Stimulated activated CD4-positive, alpha-beta T cell treated with anti-CD3 and anti-CD28 coated beads, Interleukin-4, amount 100 ng/mL, for 48 hours (primary cell): Measurements from ENCODE around the gene KISS1.

Experiments used
- DNase-seq, 2 donors: peaks; one replicate each; pipeline ENCODE4 v3.0.0-alpha.2; 2020; ENCODE audit warnings: low read depth in 2 of 2

KISS1 gene

GRCh38 chr1:204161609-204162493 lies 34.4 kb downstream of the KISS1 start:
- no peak for DNase-seq

DNA sequence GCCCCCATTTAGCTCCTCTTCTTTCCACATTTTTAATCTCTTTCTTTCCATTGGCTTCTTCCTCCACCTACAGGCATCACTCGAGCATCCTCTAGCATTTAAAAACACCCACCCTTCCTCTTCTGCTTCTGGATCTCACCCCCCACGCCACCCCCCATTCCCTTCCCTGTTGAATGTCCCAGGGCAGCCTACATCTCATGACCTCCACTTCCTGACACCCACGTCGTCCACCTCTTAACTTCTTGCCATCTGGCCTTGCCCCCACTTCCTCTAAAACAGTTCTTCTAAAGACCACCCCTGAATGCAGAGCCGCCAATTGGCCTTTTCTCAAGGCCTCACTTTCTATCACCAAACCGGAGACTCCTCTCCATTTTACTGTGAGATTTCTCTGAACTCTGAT lies 38.3 kb downstream of the KISS1 start:
- no peak for DNase-seq

GRCh38 chr1:204155881-204156280 lies 40.4 kb downstream of the KISS1 start:
- no peak for DNase-seq

DNA sequence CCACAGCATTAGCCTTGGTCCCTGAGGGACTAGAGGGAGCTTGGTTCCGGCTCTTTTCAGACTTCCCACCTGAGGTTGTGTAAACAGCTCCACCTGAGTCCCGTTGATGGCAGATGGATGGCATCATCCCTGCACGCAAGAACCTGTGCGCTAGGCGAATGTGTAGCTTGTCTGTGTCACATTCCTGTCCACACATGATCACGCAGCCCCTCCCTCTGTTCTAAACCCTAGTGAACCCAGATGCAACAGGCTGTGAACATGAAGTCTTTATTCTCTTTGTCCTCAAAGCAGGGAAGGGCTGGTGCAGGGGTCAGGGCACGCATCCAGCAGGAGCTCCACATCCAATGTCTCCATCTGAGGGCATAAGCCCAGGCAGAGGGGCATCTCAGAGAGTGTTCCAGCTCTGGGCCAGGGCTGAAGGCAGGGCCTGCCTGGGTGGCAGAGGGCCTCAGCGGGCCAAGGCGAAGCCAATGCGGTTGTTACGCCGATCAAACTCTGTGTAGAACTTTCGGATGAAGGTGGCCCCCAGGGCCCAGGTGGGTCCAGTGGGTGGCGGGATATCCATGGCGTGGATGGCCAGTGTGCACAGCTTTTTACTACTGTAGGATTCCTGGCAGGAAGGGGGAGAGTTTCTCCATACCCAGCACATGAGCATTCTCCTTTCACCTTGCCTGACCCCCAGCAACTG lies 41.6 kb downstream of the KISS1 start:
- DNase-seq, result no peak

- DNase-seq, result no peak
Measured at GRCh38 chr1:204153667-204154066, 42.6 kb downstream of the KISS1 start.

DNA sequence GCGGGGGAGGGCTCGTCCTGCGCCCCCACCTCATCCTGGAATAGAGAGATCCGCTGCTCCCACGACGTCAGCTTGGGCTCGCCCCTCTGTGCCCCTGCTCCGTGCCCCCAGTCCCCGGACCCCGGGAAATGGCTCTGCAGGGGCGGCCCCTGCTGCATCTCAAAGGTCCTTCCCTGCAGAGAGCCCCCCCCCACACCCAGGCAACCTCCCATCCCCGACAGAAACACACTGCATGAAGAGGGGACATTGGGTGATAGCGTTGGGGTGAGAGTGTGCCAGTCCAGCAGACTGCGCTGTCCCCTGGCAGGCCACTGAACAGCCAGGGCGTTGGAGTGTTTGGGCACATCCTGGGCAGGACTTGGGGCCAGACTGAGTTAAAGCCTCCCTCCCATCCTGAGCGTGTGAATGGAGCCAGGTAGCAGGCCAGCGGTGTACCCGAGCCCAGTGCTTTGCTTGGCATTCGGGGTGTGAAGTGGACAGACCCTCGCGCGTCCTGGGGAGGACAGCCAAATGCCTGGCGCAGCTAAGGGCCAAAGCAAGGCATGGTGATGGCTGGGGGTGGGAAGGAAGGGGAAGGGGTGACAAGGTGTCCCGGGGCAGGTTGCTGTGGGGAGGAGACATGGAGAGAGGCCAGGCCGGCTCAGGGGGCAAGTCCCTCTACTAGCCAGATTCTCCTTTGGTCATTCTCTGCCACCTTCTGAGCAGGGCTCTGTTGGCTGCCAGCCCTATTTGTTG lies 43.8 kb downstream of the KISS1 start:
- no peak for DNase-seq

- DNase-seq, result peak in 1 of 2 donors; percentile 28
Measured at GRCh38 chr1:204151552-204152309, 44.6 kb downstream of the KISS1 start, which contains the start of gene ETNK2. ETNK2 (minus strand) TSS chr1:204152044; CDS start chr1:204151852, 192 bp downstream.

- no peak for DNase-seq
Measured at GRCh38 chr1:204150702-204151551, 45.4 kb downstream of the KISS1 start.

DNA sequence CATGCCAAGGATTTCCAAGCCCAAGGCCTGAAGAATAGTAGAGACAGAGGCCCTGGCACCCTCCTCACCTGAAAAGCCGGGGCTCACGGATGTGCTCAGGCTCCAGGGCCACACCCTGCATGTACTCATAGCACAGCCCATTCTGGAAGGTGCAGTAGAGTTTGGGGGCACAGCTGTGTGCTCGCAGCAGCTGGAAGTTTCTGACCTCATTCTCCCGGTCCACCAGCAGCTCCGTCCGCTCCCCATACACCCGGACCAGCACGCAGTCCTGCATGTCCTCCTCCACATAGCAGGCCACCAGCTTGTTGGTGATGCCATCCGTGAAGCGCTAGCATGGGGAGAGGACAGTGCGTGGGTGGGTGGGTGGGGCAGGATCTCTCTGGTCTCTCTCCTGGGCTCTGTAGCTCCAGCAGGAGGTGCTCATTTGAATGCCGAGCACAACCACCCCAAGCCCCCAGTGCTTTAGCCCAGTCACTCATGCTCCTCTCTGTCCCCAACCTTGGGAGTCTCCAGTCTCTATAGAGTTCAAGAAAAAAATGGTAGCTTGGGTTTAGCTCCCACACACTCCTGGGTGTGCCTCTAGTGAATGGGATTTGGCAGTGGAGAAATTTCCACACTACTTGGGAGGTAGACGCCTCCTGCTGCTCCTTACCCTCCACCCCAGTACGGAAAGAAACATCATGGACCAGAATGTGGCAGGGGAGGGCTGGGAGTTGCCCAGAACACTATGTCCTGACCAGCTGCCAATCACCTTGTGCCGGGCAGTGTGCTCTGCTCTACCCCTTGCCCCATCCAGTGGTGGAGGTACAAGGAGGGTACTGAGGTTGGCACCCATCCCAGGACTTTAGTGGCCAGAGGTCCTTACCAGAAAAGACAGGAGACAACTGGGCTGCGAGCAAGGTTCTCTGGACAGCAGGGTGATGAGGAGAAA lies 46.4 kb downstream of the KISS1 start:
- no peak for DNase-seq

GRCh38 chr1:204149107-204149506 lies 47.2 kb downstream of the KISS1 start:
- no peak for DNase-seq

DNA sequence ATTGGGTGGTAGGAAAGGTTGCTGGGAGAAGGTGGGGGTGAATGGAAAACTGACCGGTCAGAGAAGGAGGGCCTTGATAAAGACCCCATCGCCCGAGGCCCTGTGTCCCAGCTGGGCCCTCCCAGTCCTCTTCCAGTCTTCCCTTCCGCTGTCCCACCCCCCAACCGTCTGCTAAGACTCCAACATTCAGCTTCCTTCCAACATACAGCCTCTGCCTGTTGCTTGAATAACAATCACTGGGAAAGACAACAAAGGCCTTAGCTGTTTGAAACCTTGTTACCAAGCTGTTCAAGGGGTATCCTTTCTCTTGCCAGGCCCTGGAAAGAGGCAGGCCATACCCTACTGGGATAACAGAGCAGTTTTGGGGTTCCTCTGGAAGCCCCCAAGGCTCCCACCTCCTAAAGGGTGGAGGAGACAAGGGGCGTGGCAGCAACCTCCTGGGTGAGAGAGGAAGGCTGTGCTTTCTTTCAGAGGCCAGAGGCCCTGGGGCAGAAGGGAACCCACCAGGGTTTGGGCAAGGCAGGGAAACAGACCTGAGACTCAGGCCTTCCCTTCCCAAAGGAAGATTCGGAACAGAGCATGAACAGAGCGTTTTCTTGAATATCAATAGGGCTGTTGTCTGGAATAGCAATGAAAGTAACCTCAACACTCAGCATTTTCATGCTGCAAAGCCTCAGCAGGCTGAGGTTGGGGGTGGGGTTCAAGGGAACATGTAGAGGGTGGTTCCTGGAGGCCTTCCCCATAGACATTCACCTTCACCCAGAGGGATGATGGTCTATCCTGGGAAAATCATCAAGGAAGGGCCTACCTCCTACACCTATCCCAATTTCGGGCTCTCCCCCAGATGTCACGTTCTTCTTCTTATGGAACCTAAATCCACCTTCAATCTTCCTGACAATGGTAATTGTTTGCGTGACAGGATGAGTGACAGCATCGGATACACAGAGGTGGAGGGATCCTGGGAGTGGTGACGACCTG lies 48.6 kb downstream of the KISS1 start:
- no peak for DNase-seq

GRCh38 chr1:204146965-204147364 lies 49.3 kb downstream of the KISS1 start:
- DNase-seq, result no peak

DNA sequence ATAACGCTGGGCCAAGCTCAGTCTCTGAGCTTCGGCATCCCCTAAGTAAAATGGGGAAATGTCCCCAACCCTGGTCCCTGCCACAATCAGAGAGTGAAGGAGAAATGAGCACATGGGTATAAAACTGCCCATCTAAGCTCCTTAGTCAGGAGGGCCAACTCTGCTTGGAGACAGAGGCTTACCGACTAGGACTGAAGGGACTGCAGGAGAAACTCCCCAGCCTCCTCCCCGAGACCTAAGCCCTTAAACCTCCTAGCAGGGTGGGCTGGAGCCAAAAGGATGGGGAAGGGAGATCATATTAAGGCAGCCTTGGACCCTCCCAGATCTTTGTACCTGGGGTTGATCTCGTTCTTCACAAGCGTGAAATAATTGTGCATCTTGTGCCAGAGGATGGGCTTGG lies 50.0 kb downstream of the KISS1 start:
- DNase-seq, result no peak

GRCh38 chr1:204145033-204145504 lies 51.2 kb downstream of the KISS1 start:
- no peak for DNase-seq

DNA sequence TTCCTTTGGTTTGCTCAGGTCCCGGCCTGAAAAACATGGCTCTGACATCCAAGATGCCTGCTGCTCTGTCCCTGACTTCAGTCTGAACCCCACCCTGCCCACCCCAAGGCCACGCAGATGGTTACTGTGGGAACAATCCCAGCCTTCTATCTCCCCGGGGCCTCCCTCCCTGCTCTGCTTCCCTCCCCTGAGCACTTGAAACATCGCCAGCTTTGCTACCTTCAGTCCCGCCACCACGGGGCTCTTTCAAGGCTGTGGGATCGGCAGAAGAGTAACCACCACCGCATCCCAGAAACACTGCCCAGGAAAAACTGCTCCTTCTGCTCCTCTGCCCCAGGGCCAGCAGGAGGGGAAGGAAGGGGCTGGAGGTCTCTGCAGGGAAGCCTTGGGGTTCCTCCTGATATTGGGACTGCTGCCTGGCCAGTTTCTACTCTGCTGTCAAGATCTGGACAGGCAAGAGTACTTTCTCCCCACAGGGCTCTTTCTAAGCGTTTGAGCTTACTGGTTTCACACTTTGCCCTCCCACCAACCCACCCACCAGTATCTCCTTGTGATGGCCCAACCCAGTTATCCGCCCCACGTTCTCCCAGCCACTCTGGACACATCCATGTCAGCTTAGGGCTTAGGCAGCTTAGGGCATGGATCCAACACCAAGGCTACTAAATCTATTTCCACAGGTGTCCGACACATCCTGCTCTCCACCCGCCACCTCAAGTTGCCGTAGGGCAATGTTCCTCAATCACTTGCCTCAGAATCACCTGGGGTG lies 52.8 kb downstream of the KISS1 start:
- DNase-seq, result no peak

- DNase-seq, result no peak
Measured at GRCh38 chr1:204142032-204142974, 54.0 kb downstream of the KISS1 start.
